Loucy (cell line): ENCODE measurements around the gene NPTX1.

Experiments used
- H2AFZ ChIP-seq: fragments of 200-600 bp; sonication (generic); 2 replicates; pipeline ENCODE4 v1.6.0; 2016; ENCODE audit warnings: antibody characterized with exemption, mild to moderate bottlenecking, low read length, moderate library complexity
- H3F3A ChIP-seq: fragments of 200-600 bp; 2 replicates; pipeline ENCODE4 v1.6.0; 2016; ENCODE audit warnings: antibody characterized with exemption, low read depth, mild to moderate bottlenecking
- H3K27me3 ChIP-seq: fragments of 200-600 bp; sonication (generic); 2 replicates; pipeline ENCODE4 v1.6.1; 2014; ENCODE audit warnings: low read length, mild to moderate bottlenecking; ENCODE audit not compliant: insufficient read depth, poor library complexity, severe bottlenecking
- H3K36me3 ChIP-seq: fragments of 200-600 bp; sonication (generic); 2 replicates; pipeline ENCODE4 v1.6.1; 2016; ENCODE audit warnings: low read length; ENCODE audit not compliant: insufficient read depth
- H3K4me1 ChIP-seq: fragments of 200-600 bp; sonication (generic); 2 replicates; pipeline ENCODE4 v1.5.1; 2014; ENCODE audit warnings: low read length, mild to moderate bottlenecking; ENCODE audit not compliant: insufficient read depth, poor library complexity, severe bottlenecking
- H3K4me2 ChIP-seq: fragments of 200-600 bp; sonication (generic); 2 replicates; pipeline ENCODE4 v1.6.0; 2014; ENCODE audit warnings: antibody characterized with exemption, low read length, low read depth, mild to moderate bottlenecking; ENCODE audit not compliant: poor library complexity, severe bottlenecking
- H3K4me3 ChIP-seq: fragments of 200-600 bp; sonication (generic); 2 replicates; pipeline ENCODE4 v1.5.1; 2014; ENCODE audit warnings: low read length, mild to moderate bottlenecking, mixed read lengths; ENCODE audit not compliant: poor library complexity, severe bottlenecking
- H3K79me2 ChIP-seq: fragments of 200-600 bp; sonication (generic); 2 replicates; pipeline ENCODE4 v1.6.1; 2014; ENCODE audit warnings: low read length; ENCODE audit not compliant: insufficient read depth
- H3K9ac ChIP-seq: fragments of 200-600 bp; sonication (generic); 2 replicates; pipeline ENCODE4 v1.6.0; 2014; ENCODE audit warnings: mild to moderate bottlenecking, low read depth, low read length, moderate library complexity; ENCODE audit not compliant: poor library complexity, severe bottlenecking
- H3K9me2 ChIP-seq: fragments of 200-600 bp; sonication (generic); replicated peaks from 2 replicates; pipeline ENCODE4 v1.6.1; 2016; ENCODE audit warnings: low read depth, low read length, mixed read lengths
- H3K9me3 ChIP-seq: fragments of 200-600 bp; sonication (generic); 2 replicates; pipeline ENCODE4 v1.6.1; 2014; ENCODE audit warnings: mild to moderate bottlenecking, antibody characterized with exemption, low read length, low read depth; ENCODE audit not compliant: insufficient read depth
- H4K20me1 ChIP-seq: fragments of 200-600 bp; sonication (generic); 2 replicates; pipeline ENCODE4 v1.6.0; 2014; ENCODE audit warnings: antibody characterized with exemption, low read length, mild to moderate bottlenecking; ENCODE audit not compliant: insufficient read depth, poor library complexity, severe bottlenecking
- CTCF ChIP-seq: fragments of 200-600 bp; sonication (generic); conservative IDR thresholded peaks from 2 replicates; pipeline ENCODE4 v1.5.1; 2014; ENCODE audit warnings: mild to moderate bottlenecking, antibody characterized with exemption, low read length
- EZH2phosphoT487 ChIP-seq: fragments of 200-600 bp; IDR thresholded peaks from 2 replicates; pipeline ENCODE4 v1.6.1; 2018; ENCODE audit warnings: antibody characterized with exemption, mild to moderate bottlenecking, moderate library complexity, borderline replicate concordance

Gene NPTX1

GRCh38 chr17:80447790-80448189 lies 28.6 kb downstream of the NPTX1 start:
- Histone ChIP-seq H3K79me2 (no peaks in the 10 kb centered on the region), H3K27me3 (no peaks in the 10 kb centered on the region), H3K4me3 (no peak overlapping the region), H3K36me3 (no peaks in the 10 kb centered on the region), H3K9ac (no peak overlapping the region), H3K9me2 (no peaks in the 10 kb centered on the region), H3K4me1 (no peaks in the 10 kb centered on the region), H3K9me3 (no peaks in the 10 kb centered on the region), H4K20me1 (no peaks in the 10 kb centered on the region), H2AFZ (no peak overlapping the region), H3K4me2 (no peak overlapping the region), H3F3A (no peaks in the 10 kb centered on the region)
- TF ChIP-seq EZH2phosphoT487 (no peak), CTCF (no peak)

GRCh38 chr17:80446645-80447405 lies 29.6 kb downstream of the NPTX1 start:
- no peak overlapping the region for H3K4me2 ChIP-seq
- no peaks in the 10 kb centered on the region for H3K9me2 ChIP-seq
- H3K9me3 ChIP-seq: no peaks in the 10 kb centered on the region
- H3K79me2 ChIP-seq: no peaks in the 10 kb centered on the region
- H4K20me1 ChIP-seq: no peaks in the 10 kb centered on the region
- H3K9ac ChIP-seq: no peak overlapping the region
- H2AFZ ChIP-seq: no peak overlapping the region
- H3F3A ChIP-seq: no peaks in the 10 kb centered on the region
- no peak overlapping the region for H3K4me3 ChIP-seq
- H3K36me3 ChIP-seq: no peaks in the 10 kb centered on the region
- no peaks in the 10 kb centered on the region for H3K27me3 ChIP-seq
- TF ChIP-seq CTCF: no peak
- no peak for TF ChIP-seq EZH2phosphoT487
- no peaks in the 10 kb centered on the region for H3K4me1 ChIP-seq

GRCh38 chr17:80445726-80446110 lies 30.7 kb downstream of the NPTX1 start:
- H3K9ac ChIP-seq: no peak overlapping the region
- TF ChIP-seq EZH2phosphoT487: no peak
- no peak for TF ChIP-seq CTCF

More at GRCh38 chr17:80445726-80446110, 30.7 kb downstream of the NPTX1 start:
- Histone ChIP-seq H3K4me1 (no peaks in the 10 kb centered on the region), H3K4me3 (no peak overlapping the region), H3K36me3 (no peaks in the 10 kb centered on the region), H3K9me2 (no peaks in the 10 kb centered on the region), H2AFZ (no peak overlapping the region), H3K27me3 (no peaks in the 10 kb centered on the region), H3K9me3 (no peaks in the 10 kb centered on the region), H4K20me1 (no peaks in the 10 kb centered on the region), H3F3A (no peaks in the 10 kb centered on the region), H3K4me2 (no peak overlapping the region), H3K79me2 (no peaks in the 10 kb centered on the region)
